D721Med (cell line): ENCODE data around the gene MYRIP.

Experiments
- DNase-seq: peaks from one replicate; pipeline ENCODE4 v3.0.0; 2011; ENCODE audit warnings: low spot score; ENCODE audit not compliant: insufficient read length
- FAIRE-seq: peaks from 2 replicates; lab custom pipeline; 2011; peaks lifted over from hg19 to GRCh38; lab: Jason Lieb, UNC
- CTCF ChIP-seq: IDR thresholded peaks from 2 replicates; pipeline ENCODE4 v1.5.1; 2012; ENCODE audit warnings: mild to moderate bottlenecking, control low read depth; ENCODE audit not compliant: insufficient read depth; ENCODE audit errors: missing control alignments

Gene MYRIP

GRCh38 chr3:39965997-39966396, 156.6 kb downstream of the MYRIP start:
- TF ChIP-seq CTCF, result no peak
- no peak for DNase-seq
- no peak for FAIRE-seq

GRCh38 chr3:39970982-39971381, 161.6 kb downstream of the MYRIP start:
- DNase-seq (no peak), FAIRE-seq (no peak)
- no peak for TF ChIP-seq CTCF

- no peak for TF ChIP-seq CTCF
- no peak for DNase-seq
- no peak for FAIRE-seq
These were observed 162.2 kb downstream of the MYRIP start for GRCh38 chr3:39971559-39972031.

- no peak for TF ChIP-seq CTCF
- FAIRE-seq (no peak), DNase-seq (no peak)
These were observed 163.1 kb downstream of the MYRIP start for GRCh38 chr3:39972508-39972907.

GRCh38 chr3:39977058-39977794, 167.8 kb downstream of the MYRIP start:
- DNase-seq (no peak), FAIRE-seq (no peak)
- TF ChIP-seq CTCF, result no peak

- DNase-seq, result no peak
- TF ChIP-seq CTCF, result no peak
- FAIRE-seq, result no peak
These were observed 168.9 kb downstream of the MYRIP start for GRCh38 chr3:39978308-39978707.

GRCh38 chr3:39980058-39980457, 170.6 kb downstream of the MYRIP start:
- no peak for TF ChIP-seq CTCF
- DNase-seq (no peak), FAIRE-seq (no peak)
